Chondrocyte (in vitro differentiated cells): ENCODE data around the gene TMEM201. TPM values are rescaled to one million over a fixed set of nuclear protein-coding genes. Genes with fewer than 3 reads are reported as not detected.

Source experiments
- DNase-seq: peaks from one replicate; pipeline ENCODE4 v3.0.0; 2021; ENCODE audit warnings: mixed read lengths, low spot score
- H3K27ac Mint-ChIP-seq: one replicate; pipeline ENCODE4 v1.8.0; 2021; ENCODE audit warnings: mild to moderate bottlenecking, moderate library complexity, mixed read lengths; ENCODE audit not compliant: unreplicated experiment
- H3K27me3 Mint-ChIP-seq: 2 replicates; pipeline ENCODE4 v1.8.0; 2021; ENCODE audit warnings: low read depth, mixed read lengths
- H3K36me3 Mint-ChIP-seq: 2 replicates; pipeline ENCODE4 v1.8.0; 2021; ENCODE audit warnings: low read depth, mixed read lengths
- H3K4me1 Mint-ChIP-seq: 2 replicates; pipeline ENCODE4 v1.8.0; 2021; ENCODE audit warnings: low read depth, mild to moderate bottlenecking, mixed read lengths
- H3K4me3 Mint-ChIP-seq: one replicate; pipeline ENCODE4 v1.8.0; 2021; ENCODE audit warnings: mild to moderate bottlenecking, moderate library complexity, mixed read lengths; ENCODE audit not compliant: unreplicated experiment
- H3K9me3 Mint-ChIP-seq: 2 replicates; pipeline ENCODE4 v1.8.0; 2021; ENCODE audit warnings: low read depth, mixed read lengths
- total RNA-seq: library from RNA; stranded (reverse); gene quantifications from 3 replicates; pipeline ENCODE4 v1.2.1, GENCODE V29; 2021
- TF ChIP-seq, protein P1 (sequence below): fragments of 200-600 bp; sonication (generic); IDR thresholded peaks from 2 replicates; pipeline ENCODE4 v1.5.0; 2021; ENCODE audit warnings: antibody characterized with exemption, mild to moderate bottlenecking, moderate library complexity

Gene TMEM201
- total RNA-seq, 1 donor from 2014 or later = 10.6 TPM

DNA sequence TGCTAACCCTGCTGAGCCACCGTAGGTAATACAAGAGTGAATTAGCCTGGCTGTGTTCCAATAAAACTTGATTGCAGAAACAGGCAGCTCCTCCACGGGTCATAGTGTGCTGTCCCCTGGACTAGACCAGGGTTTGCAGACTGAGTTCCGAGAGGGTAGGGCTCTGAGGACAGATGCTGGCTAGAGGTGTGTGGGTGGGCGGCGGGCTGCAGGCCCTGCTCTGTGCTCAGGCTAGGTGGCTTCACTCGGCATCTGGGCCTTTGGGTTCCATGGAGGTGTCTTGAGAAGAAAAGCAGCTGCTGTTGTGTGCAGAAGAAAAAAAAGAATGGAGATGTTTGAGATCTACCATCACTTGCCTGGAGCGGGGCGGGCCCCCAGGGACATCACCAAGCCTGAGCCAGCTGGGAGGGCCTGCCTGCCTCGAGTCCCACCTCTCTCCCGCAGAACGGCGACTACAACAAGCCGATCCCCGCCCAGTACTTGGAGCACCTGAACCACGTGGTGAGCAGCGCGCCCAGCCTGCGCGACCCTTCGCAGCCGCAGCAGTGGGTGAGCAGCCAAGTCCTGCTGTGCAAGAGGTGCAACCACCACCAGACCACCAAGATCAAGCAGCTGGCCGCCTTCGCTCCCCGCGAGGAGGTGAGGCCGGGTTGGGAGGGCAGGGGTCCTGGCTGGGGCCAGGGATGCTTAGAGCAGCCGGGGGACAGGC is 7.9 kb downstream of the TMEM201 start:
- H3K36me3 Mint-ChIP-seq = peaks cover 1% of the 10 kb centered on the region
- TF ChIP-seq, protein P1, sequence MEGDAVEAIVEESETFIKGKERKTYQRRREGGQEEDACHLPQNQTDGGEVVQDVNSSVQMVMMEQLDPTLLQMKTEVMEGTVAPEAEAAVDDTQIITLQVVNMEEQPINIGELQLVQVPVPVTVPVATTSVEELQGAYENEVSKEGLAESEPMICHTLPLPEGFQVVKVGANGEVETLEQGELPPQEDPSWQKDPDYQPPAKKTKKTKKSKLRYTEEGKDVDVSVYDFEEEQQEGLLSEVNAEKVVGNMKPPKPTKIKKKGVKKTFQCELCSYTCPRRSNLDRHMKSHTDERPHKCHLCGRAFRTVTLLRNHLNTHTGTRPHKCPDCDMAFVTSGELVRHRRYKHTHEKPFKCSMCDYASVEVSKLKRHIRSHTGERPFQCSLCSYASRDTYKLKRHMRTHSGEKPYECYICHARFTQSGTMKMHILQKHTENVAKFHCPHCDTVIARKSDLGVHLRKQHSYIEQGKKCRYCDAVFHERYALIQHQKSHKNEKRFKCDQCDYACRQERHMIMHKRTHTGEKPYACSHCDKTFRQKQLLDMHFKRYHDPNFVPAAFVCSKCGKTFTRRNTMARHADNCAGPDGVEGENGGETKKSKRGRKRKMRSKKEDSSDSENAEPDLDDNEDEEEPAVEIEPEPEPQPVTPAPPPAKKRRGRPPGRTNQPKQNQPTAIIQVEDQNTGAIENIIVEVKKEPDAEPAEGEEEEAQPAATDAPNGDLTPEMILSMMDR = no peak
- no peaks in the 10 kb centered on the region for H3K27me3 Mint-ChIP-seq
- H3K4me3 Mint-ChIP-seq = no peak overlapping the region
- no peaks in the 10 kb centered on the region for H3K9me3 Mint-ChIP-seq
- H3K27ac Mint-ChIP-seq = no peak overlapping the region
- peak; percentile 91 for DNase-seq
- H3K4me1 Mint-ChIP-seq = peaks cover 7% of the 10 kb centered on the region

DNA sequence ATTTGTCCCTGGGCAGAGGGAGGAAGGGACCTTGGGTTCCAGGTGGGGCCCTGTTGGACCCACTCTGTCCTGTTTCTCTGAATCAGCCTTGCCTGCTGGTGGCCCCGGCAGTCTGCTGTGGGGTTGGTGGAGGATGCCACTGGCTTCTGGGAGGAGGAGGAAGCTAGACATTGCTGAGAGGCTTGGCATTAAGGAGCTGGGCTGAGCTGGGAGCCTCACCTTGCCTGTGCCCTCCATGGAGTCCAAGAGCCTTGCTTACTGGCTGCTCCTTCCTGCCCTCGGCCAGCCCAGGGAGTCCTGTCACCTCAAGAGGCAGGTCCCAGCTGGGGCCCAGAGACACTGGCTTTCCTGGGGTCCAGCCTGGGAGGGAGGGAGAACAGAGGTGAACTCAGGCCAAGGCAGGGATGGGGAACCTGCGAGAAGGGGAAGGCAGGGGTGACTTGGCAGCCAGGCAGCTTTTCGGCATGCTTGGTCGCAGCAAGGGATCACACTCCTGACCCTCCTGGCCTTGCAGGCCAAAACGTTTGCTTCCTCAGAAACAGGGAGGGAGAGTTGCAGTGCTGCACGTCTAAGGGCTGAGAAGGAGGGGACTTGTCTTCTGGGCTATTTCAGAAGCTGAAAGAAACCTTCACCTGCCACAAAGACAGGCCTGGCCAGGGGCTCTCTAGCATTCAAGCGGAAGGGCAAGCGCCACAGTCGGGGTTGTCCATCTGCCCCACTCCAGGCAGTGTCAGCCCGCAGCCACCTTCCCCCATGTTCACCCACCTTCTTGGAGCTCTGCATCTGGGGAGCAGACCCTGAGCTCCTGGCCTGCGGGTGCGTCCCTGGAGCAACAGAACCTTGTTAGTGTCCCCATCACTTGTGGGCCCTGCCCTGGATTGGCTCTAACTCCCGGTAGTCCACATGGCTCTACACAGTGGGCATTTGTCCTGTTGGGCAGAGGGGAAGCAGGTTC is 8.9 kb downstream of the TMEM201 start:
- Mint-ChIP-seq H3K9me3 (no peaks in the 10 kb centered on the region), H3K27me3 (no peaks in the 10 kb centered on the region), H3K4me1 (peaks cover 7% of the 10 kb centered on the region), H3K36me3 (peaks cover 1% of the 10 kb centered on the region), H3K27ac (no peak overlapping the region), H3K4me3 (no peak overlapping the region)
- peak; percentile 81 for DNase-seq
- TF ChIP-seq, protein P1 = no peak

DNA sequence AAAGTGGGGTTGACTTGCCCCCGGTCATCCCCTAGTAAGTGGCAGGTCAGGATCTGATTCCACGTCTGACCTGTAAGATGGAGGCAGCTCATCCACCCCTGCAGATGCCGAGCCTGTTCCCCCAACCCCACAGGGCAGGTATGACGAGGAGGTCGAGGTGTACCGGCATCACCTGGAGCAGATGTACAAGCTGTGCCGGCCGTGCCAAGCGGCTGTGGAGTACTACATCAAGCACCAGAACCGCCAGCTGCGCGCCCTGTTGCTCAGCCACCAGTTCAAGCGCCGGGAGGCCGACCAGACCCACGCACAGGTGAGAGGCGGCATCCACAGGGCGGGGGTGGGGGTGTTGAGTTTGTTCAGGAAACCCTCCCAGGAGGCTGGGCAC is 9.6 kb downstream of the TMEM201 start:
- TF ChIP-seq, protein P1 = no peak
- H3K36me3 Mint-ChIP-seq = peaks cover 4% of the 10 kb centered on the region
- H3K9me3 Mint-ChIP-seq = no peaks in the 10 kb centered on the region
- peaks cover 4% of the 10 kb centered on the region for H3K4me1 Mint-ChIP-seq
- H3K27ac Mint-ChIP-seq = no peak overlapping the region
- peak; percentile 92 for DNase-seq
- no peaks in the 10 kb centered on the region for H3K27me3 Mint-ChIP-seq
- no peak overlapping the region for H3K4me3 Mint-ChIP-seq

DNA sequence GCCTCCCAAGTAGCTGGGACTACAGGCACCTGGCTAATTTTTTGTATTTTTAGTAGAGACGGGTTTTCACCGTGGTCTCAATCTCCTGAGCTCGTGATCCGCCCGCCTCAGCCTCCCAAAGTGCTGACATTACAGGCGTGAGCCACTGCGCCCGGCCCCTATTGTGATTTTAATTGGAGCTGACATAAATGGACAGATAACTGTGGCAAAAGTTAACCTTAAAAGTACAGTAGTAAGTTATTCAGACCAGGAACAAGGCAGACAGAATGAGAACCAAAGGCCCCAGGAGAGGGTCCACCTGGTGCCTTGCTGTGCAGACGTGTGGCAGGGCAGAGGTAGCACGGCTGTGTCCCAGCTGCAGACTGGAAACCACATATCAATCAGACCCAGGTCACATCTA is 11.0 kb downstream of the TMEM201 start:
- no peaks in the 10 kb centered on the region for H3K9me3 Mint-ChIP-seq
- no peaks in the 10 kb centered on the region for H3K27me3 Mint-ChIP-seq
- no peak for DNase-seq
- H3K27ac Mint-ChIP-seq = no peak overlapping the region
- H3K4me3 Mint-ChIP-seq = no peak overlapping the region
- no peaks in the 10 kb centered on the region for H3K4me1 Mint-ChIP-seq
- TF ChIP-seq, protein P1 = no peak
- H3K36me3 Mint-ChIP-seq = peaks cover 4% of the 10 kb centered on the region
